Peyer's patch (tissue), 4 donors: ENCODE measurements around the gene ZNF804B.

ENCODE experiments used
- CTCF ChIP-seq, 6 experiments: fragments of 450-650 bp in 4 of 6; fragments of 200-600 bp in 2 of 6; sonication (generic) in 1 of 6; IDR thresholded peaks; one replicate each; pipeline ENCODE4 v1.5.1; 2017 to 2019; ENCODE audit warnings: antibody characterized with exemption in 6 of 6, mild to moderate bottlenecking in 3 of 6, moderate library complexity in 1 of 6
- POLR2A ChIP-seq, 2 donors: fragments of 450-650 bp; IDR thresholded peaks; one replicate each; pipeline ENCODE4 v1.5.1; 2017; ENCODE audit warnings: antibody characterized with exemption in 2 of 2, mild to moderate bottlenecking in 2 of 2, moderate library complexity in 2 of 2

- TF ChIP-seq CTCF (IDR thresholded peaks at IDR 0.05) = no peak
- TF ChIP-seq POLR2A (IDR thresholded peaks at IDR 0.05) = no peak
Measured at GRCh38 chr7:89023877-89024276, 264.4 kb downstream of the ZNF804B start.
